Measurements from ENCODE around the gene ZNF593. TPM values are rescaled to one million over a fixed set of nuclear protein-coding genes. Genes with fewer than 3 reads are reported as not detected.

ZNF593 gene
- total and polyA plus RNA-seq, 9 of the 15 experiments (the other 6 are each of a cell fraction or from before 2014, with no cell fraction given): 9.8 to 334 (median 48.2) TPM

DNA sequence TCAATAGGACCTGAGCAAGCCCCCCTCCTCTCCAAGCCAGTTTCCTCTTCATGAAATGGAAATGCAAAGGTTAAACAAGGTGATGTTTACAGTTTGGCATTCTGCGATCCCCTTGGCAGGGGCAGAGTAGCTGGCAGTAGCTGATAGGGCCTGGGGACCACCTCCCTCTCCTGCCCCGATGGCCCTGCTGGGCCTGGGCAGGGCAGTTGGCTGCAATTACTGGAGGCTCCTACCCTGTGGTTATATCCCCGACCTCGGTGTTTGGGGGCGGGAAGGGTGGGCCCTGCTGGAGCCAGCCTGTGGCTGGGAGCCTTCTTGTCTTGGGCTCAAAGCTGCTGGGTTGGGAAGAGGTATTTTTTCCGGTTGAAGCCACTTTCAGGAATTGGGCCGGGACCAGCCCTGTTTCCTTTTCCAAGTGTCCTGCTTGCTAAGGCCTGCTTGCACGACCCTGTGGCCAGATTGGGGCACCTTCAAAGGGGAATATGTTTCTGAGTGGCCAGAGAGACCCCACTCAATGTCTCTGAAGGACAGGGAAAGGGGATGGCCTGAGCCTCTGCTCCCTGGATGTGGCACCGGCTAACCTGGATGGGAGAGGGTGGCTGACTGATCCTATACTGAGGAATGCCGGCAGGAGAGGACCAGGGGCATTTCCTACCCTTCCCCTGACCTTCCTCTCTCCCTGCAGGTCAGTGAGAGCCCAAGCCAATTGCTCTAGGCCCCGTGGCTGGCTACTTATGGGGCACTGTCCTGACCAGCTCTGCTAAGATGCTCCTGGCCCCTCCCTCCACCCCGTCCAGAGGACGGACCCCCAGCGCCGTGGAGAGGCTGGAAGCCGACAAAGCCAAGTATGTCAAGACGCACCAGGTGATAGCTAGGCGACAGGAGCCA is 8.9 kb upstream of the ZNF593 start (continued):
- TF ChIP-seq RBBP5 (IDR thresholded peaks at IDR 0.05; ENCODE audit: borderline replicate concordance, insufficient read depth, low read length, poor library complexity, severe bottlenecking) (no peak), ZNF717 (CRISPR knock-in tag; IDR thresholded peaks at IDR 0.05) (no peak), KDM5B (IDR thresholded peaks at IDR 0.05; ENCODE audit: insufficient replicate concordance, low read depth, low read length) (peak; percentile 24), GABPA (tag; conservative IDR thresholded peaks at IDR 0.05; ENCODE audit: low read depth) (no peak), SRF (CRISPR knock-in tag; IDR thresholded peaks at IDR 0.05) (no peak), FOXP1 (CRISPR knock-in tag; IDR thresholded peaks at IDR 0.05) (peak; percentile 14; the same call in 1 of the 2 replicates), TOE1 (IDR thresholded peaks at IDR 0.05; ENCODE audit: borderline replicate concordance) (no peak), TOE1 (CRISPR knock-in tag; IDR thresholded peaks at IDR 0.05; ENCODE audit: borderline replicate concordance, low read depth) (0 out of 2 replicates have a peak, but pooled peaks have one; percentile 56), HCFC1 (IDR thresholded peaks at IDR 0.05; ENCODE audit: low read depth, low read length) (no peak)
- TF ChIP-seq, protein P1, sequence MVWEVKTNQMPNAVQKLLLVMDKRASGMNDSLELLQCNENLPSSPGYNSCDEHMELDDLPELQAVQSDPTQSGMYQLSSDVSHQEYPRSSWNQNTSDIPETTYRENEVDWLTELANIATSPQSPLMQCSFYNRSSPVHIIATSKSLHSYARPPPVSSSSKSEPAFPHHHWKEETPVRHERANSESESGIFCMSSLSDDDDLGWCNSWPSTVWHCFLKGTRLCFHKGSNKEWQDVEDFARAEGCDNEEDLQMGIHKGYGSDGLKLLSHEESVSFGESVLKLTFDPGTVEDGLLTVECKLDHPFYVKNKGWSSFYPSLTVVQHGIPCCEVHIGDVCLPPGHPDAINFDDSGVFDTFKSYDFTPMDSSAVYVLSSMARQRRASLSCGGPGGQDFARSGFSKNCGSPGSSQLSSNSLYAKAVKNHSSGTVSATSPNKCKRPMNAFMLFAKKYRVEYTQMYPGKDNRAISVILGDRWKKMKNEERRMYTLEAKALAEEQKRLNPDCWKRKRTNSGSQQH (CRISPR knock-in tag; IDR thresholded peaks at IDR 0.05): 0 out of 2 replicates have a peak, but pooled peaks have one; percentile 5
- TF ChIP-seq, protein P2, sequence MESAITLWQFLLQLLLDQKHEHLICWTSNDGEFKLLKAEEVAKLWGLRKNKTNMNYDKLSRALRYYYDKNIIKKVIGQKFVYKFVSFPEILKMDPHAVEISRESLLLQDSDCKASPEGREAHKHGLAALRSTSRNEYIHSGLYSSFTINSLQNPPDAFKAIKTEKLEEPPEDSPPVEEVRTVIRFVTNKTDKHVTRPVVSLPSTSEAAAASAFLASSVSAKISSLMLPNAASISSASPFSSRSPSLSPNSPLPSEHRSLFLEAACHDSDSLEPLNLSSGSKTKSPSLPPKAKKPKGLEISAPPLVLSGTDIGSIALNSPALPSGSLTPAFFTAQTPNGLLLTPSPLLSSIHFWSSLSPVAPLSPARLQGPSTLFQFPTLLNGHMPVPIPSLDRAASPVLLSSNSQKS (CRISPR knock-in tag; IDR thresholded peaks at IDR 0.05): no peak
